ENCODE results near the gene SLU7. TPM values are rescaled to one million over a fixed set of nuclear protein-coding genes. Genes with fewer than 3 reads are reported as not detected.

Gene SLU7
- total RNA-seq, 2 experiments from 2014 or later = 99.9 to 106 TPM

GRCh38 chr5:160458806-160459800 is 40.2 kb upstream of the SLU7 start:
- DNase-seq = no peak
- H3K36me3 ChIP-seq (ENCODE audit: insufficient read depth, low read length) = no peaks in the 10 kb centered on the region
- ChIA-PET CTCF (interaction anchor here (1.2 to 1.6 kb wide), 2 partner anchors 8 to 21 kb away, joined by 3 to 7 read pairs; no protein-coding TSS in a partner anchor), POLR2A (no interaction called here)
- ATAC-seq (ENCODE audit: poor library complexity) = no peak
- H3K4me3 Mint-ChIP-seq = no peak overlapping the region
- intact Hi-C loops (cut with DNase I, micrococcal nuclease) = no loop called here
- no peaks in the 10 kb centered on the region for H3K9me3 Mint-ChIP-seq
- peaks cover 3% of the 10 kb centered on the region for H3K4me1 Mint-ChIP-seq (ENCODE audit: low read depth)
- H3K9me3 ChIP-seq (ENCODE audit: control insufficient read depth in 1 of 2, insufficient read depth in 1 of 2, low read length in 2 of 2) = no peaks in the 10 kb centered on the region
- H3K27ac Mint-ChIP-seq = no peak overlapping the region
- H3K27me3 ChIP-seq (ENCODE audit: control insufficient read depth in 1 of 2, insufficient read depth in 2 of 2, low read length in 2 of 2) = no peaks in the 10 kb centered on the region
- H3K4me1 ChIP-seq (ENCODE audit: insufficient read depth, low read length) = no peaks in the 10 kb centered on the region
- no peaks in the 10 kb centered on the region for H3K27me3 Mint-ChIP-seq
- TF ChIP-seq CTCF (IDR thresholded peaks at IDR 0.05) = no peak
- H3K36me3 Mint-ChIP-seq (ENCODE audit: low read depth) = no peaks in the 10 kb centered on the region
- H3K4me3 ChIP-seq (ENCODE audit: low read length) = no peak overlapping the region
- H3K27ac ChIP-seq (ENCODE audit: low read depth in 1 of 2, low read length in 2 of 2) = no peak overlapping the region

- POLR2A ChIA-PET = no interaction called here
- no peak overlapping the region for H3K4me3 Mint-ChIP-seq
- Histone ChIP-seq H3K27me3 (ENCODE audit: control insufficient read depth in 1 of 2, insufficient read depth in 2 of 2, low read length in 2 of 2) (no peaks in the 10 kb centered on the region), H3K36me3 (ENCODE audit: insufficient read depth, low read length) (no peaks in the 10 kb centered on the region), H3K4me1 (ENCODE audit: insufficient read depth, low read length) (no peaks in the 10 kb centered on the region), H3K27ac (ENCODE audit: low read depth in 1 of 2, low read length in 2 of 2) (no peak overlapping the region), H3K9me3 (ENCODE audit: control insufficient read depth in 1 of 2, insufficient read depth in 1 of 2, low read length in 2 of 2) (no peaks in the 10 kb centered on the region), H3K4me3 (ENCODE audit: low read length) (no peak overlapping the region)
- intact Hi-C loops (cut with DNase I, micrococcal nuclease) = no loop called here
- H3K27me3 Mint-ChIP-seq = no peaks in the 10 kb centered on the region
- ATAC-seq (ENCODE audit: poor library complexity) = no peak
- CTCF ChIA-PET = no interaction called here
- TF ChIP-seq CTCF (IDR thresholded peaks at IDR 0.05) = no peak
- H3K36me3 Mint-ChIP-seq (ENCODE audit: low read depth) = no peaks in the 10 kb centered on the region
- no peaks in the 10 kb centered on the region for H3K9me3 Mint-ChIP-seq
- DNase-seq = no peak
- no peak overlapping the region for H3K27ac Mint-ChIP-seq
- no peaks in the 10 kb centered on the region for H3K4me1 Mint-ChIP-seq (ENCODE audit: low read depth)
These were observed 38.4 kb upstream of the SLU7 start for GRCh38 chr5:160457252-160457651.

GRCh38 chr5:160456480-160457177 is 37.7 kb upstream of the SLU7 start:
- intact Hi-C loops (cut with DNase I, micrococcal nuclease) = no loop called here
- no peak for DNase-seq
- no peak for ATAC-seq (ENCODE audit: poor library complexity)
- Mint-ChIP-seq H3K27ac (no peak overlapping the region), H3K4me3 (no peak overlapping the region), H3K27me3 (no peaks in the 10 kb centered on the region), H3K9me3 (no peaks in the 10 kb centered on the region), H3K36me3 (ENCODE audit: low read depth) (no peaks in the 10 kb centered on the region), H3K4me1 (ENCODE audit: low read depth) (no peaks in the 10 kb centered on the region)
- Histone ChIP-seq H3K4me1 (ENCODE audit: insufficient read depth, low read length) (no peaks in the 10 kb centered on the region), H3K27me3 (ENCODE audit: control insufficient read depth in 1 of 2, insufficient read depth in 2 of 2, low read length in 2 of 2) (no peaks in the 10 kb centered on the region), H3K27ac (ENCODE audit: low read depth in 1 of 2, low read length in 2 of 2) (no peak overlapping the region), H3K9me3 (ENCODE audit: control insufficient read depth in 1 of 2, insufficient read depth in 1 of 2, low read length in 2 of 2) (no peaks in the 10 kb centered on the region), H3K4me3 (ENCODE audit: low read length) (no peak overlapping the region), H3K36me3 (ENCODE audit: insufficient read depth, low read length) (no peaks in the 10 kb centered on the region)
- ChIA-PET CTCF (no interaction called here), POLR2A (no interaction called here)
- TF ChIP-seq CTCF (IDR thresholded peaks at IDR 0.05) = no peak

Measured in CD4-positive, alpha-beta T cell (primary cell).